Measurements from ENCODE around the gene PALM3.

PALM3 gene

GRCh38 chr19:14012378-14012915 lies 49.4 kb downstream of the PALM3 start:
- TF ChIP-seq ZFX (IDR thresholded peaks at IDR 0.05; ENCODE audit: borderline replicate concordance), result no peak
- TF ChIP-seq, protein P1, sequence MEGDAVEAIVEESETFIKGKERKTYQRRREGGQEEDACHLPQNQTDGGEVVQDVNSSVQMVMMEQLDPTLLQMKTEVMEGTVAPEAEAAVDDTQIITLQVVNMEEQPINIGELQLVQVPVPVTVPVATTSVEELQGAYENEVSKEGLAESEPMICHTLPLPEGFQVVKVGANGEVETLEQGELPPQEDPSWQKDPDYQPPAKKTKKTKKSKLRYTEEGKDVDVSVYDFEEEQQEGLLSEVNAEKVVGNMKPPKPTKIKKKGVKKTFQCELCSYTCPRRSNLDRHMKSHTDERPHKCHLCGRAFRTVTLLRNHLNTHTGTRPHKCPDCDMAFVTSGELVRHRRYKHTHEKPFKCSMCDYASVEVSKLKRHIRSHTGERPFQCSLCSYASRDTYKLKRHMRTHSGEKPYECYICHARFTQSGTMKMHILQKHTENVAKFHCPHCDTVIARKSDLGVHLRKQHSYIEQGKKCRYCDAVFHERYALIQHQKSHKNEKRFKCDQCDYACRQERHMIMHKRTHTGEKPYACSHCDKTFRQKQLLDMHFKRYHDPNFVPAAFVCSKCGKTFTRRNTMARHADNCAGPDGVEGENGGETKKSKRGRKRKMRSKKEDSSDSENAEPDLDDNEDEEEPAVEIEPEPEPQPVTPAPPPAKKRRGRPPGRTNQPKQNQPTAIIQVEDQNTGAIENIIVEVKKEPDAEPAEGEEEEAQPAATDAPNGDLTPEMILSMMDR (IDR thresholded peaks at IDR 0.05), result no peak

GRCh38 chr19:14006766-14007562 lies 54.9 kb downstream of the PALM3 start:
- peak overlapping the region; percentile 91 for H3K27ac ChIP-seq
- TF ChIP-seq, protein P1 (IDR thresholded peaks at IDR 0.05), result no peak
- TF ChIP-seq ZFX (IDR thresholded peaks at IDR 0.05; ENCODE audit: borderline replicate concordance), result no peak

More at GRCh38 chr19:14012378-14012915, 49.4 kb downstream of the PALM3 start:
- no peak overlapping the region for H3K27ac ChIP-seq

- no peak for TF ChIP-seq ZFX (IDR thresholded peaks at IDR 0.05; ENCODE audit: borderline replicate concordance)
- TF ChIP-seq, protein P1 (IDR thresholded peaks at IDR 0.05), result no peak
- peak within 1 kb of the TSS; percentile 91 for H3K27ac ChIP-seq
Observed at GRCh38 chr19:14006085-14006765, 55.7 kb downstream of the PALM3 start, which contains the start of gene RFX1. TSS of gene RFX1 (minus strand) at chr19:14006320. CDS start at chr19:13993843, 12,477 bp downstream.

DNA sequence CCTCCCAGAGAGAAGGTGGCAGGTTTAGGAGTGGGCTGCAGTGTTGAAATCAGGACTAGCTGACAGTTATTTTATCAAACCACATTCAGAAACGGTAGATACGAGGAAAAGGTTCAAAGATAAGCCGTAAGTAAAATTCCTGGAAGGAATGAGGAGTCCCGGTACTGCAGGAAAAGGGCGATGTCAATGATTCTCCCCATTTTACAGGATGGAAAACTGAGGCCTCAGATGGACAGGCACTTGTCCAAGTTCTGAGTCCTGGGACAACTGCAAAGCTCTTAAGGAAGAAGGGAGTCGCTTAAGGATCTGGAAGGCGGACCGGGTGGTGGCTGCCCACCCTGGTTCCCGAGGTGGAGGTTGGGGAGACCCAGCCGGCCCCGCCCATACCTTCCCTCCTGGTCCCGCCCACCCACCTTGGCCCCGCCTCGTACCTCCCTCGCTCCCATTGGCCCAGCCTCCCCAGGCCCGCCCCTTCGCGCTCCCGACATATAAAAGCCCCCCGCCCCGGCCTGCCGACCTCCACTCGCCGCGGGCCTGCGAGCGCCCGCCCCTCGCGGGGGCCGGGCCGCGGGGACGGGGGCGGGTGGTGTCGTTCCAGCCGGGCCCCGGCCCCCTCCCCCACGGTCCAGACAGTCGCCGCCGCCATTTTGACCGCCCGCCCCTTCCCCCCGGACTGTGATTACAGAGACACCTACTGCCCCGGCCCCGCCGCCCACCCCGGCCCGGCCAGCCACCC lies 56.4 kb downstream of the PALM3 start:
- TF ChIP-seq, protein P1 (IDR thresholded peaks at IDR 0.05), result no peak
- no peak for TF ChIP-seq ZFX (IDR thresholded peaks at IDR 0.05; ENCODE audit: borderline replicate concordance)
- H3K27ac ChIP-seq, result peak overlapping the region; percentile 91

- TF ChIP-seq, protein P1 (IDR thresholded peaks at IDR 0.05), result no peak
- no peak for TF ChIP-seq ZFX (IDR thresholded peaks at IDR 0.05; ENCODE audit: borderline replicate concordance)
- H3K27ac ChIP-seq, result peak overlapping the region; percentile 91
Observed at GRCh38 chr19:14004619-14005348, 57.1 kb downstream of the PALM3 start.

Measured in 22Rv1 (cell line).